ENCODE measurements around the gene PPIAL4G. TPM values are rescaled to one million over a fixed set of nuclear protein-coding genes. Genes with fewer than 3 reads are reported as not detected.

PPIAL4G gene
- not detected for total RNA-seq

DNA sequence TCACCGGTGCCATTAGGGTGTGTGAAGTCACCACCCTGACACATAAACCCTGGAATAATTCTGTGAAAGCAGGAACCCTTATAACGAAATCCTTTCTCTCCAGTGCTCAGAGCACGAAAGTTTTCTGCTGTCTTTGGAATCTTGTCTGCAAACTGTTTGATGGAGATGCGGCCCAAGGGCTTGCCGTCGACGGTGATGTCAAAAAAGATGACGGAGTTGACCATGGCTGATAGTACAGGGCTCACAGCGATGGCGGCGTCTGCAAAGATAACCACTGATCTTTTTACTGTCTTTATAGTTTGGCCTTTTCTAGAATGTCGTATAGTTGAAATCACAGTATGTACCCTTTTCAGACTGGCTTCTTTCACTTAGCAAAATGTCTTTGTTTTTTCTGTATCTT lies at the start of gene PPIAL4G:
Gene PPIAL4G, minus strand, starts transcription at position 274 of the 400 bp plus-strand sequence. Its CDS starts 50 bp downstream, at position 224.

Other genes with a start within 250 kb of the PPIAL4G start
- gene NBPF14, start 112.7 kb upstream of the PPIAL4G start, total RNA-seq, result 41.9 TPM